ENCODE measurements around the gene SPSB2.

DNA sequence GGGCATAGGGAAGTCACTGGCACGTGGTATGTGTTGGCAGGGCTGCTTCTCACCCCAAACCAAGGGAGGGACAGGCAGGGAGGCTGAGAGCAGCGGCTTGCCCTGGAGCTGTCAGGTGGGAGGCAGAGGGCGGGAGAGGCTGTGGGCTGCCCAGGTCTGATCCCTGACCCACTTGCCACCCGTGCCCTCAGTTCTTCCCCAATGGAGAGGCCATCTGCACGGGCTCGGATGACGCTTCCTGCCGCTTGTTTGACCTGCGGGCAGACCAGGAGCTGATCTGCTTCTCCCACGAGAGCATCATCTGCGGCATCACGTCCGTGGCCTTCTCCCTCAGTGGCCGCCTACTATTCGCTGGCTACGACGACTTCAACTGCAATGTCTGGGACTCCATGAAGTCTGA lies 27.7 kb downstream of the SPSB2 start:
- TF ChIP-seq, protein P1, sequence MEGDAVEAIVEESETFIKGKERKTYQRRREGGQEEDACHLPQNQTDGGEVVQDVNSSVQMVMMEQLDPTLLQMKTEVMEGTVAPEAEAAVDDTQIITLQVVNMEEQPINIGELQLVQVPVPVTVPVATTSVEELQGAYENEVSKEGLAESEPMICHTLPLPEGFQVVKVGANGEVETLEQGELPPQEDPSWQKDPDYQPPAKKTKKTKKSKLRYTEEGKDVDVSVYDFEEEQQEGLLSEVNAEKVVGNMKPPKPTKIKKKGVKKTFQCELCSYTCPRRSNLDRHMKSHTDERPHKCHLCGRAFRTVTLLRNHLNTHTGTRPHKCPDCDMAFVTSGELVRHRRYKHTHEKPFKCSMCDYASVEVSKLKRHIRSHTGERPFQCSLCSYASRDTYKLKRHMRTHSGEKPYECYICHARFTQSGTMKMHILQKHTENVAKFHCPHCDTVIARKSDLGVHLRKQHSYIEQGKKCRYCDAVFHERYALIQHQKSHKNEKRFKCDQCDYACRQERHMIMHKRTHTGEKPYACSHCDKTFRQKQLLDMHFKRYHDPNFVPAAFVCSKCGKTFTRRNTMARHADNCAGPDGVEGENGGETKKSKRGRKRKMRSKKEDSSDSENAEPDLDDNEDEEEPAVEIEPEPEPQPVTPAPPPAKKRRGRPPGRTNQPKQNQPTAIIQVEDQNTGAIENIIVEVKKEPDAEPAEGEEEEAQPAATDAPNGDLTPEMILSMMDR (IDR thresholded peaks at IDR 0.05), result no peak
- no peak for TF ChIP-seq POLR2A (IDR thresholded peaks at IDR 0.05)

Measured in tibial nerve (tissue), 3 donors.